HG02571 (cell line): ENCODE measurements around the gene INF2.
A peak's percentile ranks its signal among the peaks of the same experiment; 100 is the strongest.
"Not testable (repeated sequence)": the region's sequence is repeated elsewhere in the genome, so short reads cannot be mapped to it uniquely, and the experiment has no call there.

Experiments
- ATAC-seq: cut with Tn5 transposase; IDR thresholded peaks from one replicate; pipeline ENCODE4 v1.9.1; 2021; ENCODE audit warnings: mild to moderate bottlenecking, moderate library complexity; ENCODE audit not compliant: unreplicated experiment

INF2 gene

GRCh38 chr14:104689109-104689880, at the start of gene INF2:
TSS of gene INF2 (plus strand) at chr14:104689618. CDS start at chr14:104701366, 11,748 bp downstream.
- ATAC-seq, result no peak

- ATAC-seq, result no peak
Observed at GRCh38 chr14:104639885-104640548, 49.4 kb upstream of the INF2 start.

- no peak for ATAC-seq
Observed at GRCh38 chr14:104640681-104641080, 48.7 kb upstream of the INF2 start.

GRCh38 chr14:104641753-104642539, 47.5 kb upstream of the INF2 start:
- no peak for ATAC-seq

GRCh38 chr14:104642540-104642868, 46.9 kb upstream of the INF2 start:
- ATAC-seq, result no peak

GRCh38 chr14:104643306-104643705, 46.1 kb upstream of the INF2 start:
- ATAC-seq, result no peak

GRCh38 chr14:104644091-104644635, 45.3 kb upstream of the INF2 start:
- no peak for ATAC-seq

- no peak for ATAC-seq
Observed at GRCh38 chr14:104644656-104645378, 44.6 kb upstream of the INF2 start.

- ATAC-seq, result no peak
Observed at GRCh38 chr14:104647467-104648043, 41.9 kb upstream of the INF2 start.

GRCh38 chr14:104650057-104650980, 39.1 kb upstream of the INF2 start:
- ATAC-seq, result peak; percentile 63

- no peak for ATAC-seq
Observed at GRCh38 chr14:104650981-104651875, 38.2 kb upstream of the INF2 start.

- no peak for ATAC-seq
Observed at GRCh38 chr14:104651876-104652260, 37.5 kb upstream of the INF2 start.

GRCh38 chr14:104652386-104652785, 37.0 kb upstream of the INF2 start:
- no peak for ATAC-seq

GRCh38 chr14:104653130-104653920, 36.1 kb upstream of the INF2 start:
- ATAC-seq, result not testable (repeated sequence)

GRCh38 chr14:104654119-104654518, 35.3 kb upstream of the INF2 start:
- ATAC-seq, result no peak

GRCh38 chr14:104655128-104655848, 34.1 kb upstream of the INF2 start:
- ATAC-seq, result no peak
